ENCODE measurements around the gene PRSS1.

Gene PRSS1

GRCh38 chr7:142792129-142792528 is 42.9 kb downstream of the PRSS1 start:
- Histone ChIP-seq H4K20me1 (ENCODE audit: insufficient read depth, low read length) (no peaks in the 10 kb centered on the region), H3K4me2 (ENCODE audit: insufficient read depth, low read length) (peak overlapping the region; percentile 69), H3K9me3 (ENCODE audit: insufficient read depth, low read length, severe bottlenecking) (no peaks in the 10 kb centered on the region), H2AFZ (ENCODE audit: low read depth, low read length) (no peak overlapping the region), H3K36me3 (ENCODE audit: insufficient read depth, low read length) (peaks cover 75% of the 10 kb centered on the region), H3K79me2 (ENCODE audit: insufficient read depth, low read length) (peaks cover 92% of the 10 kb centered on the region), H3K4me1 (ENCODE audit: insufficient read depth, low read length) (peaks cover 55% of the 10 kb centered on the region), H3K4me3 (ENCODE audit: low read depth in 1 of 2, low read length in 2 of 2) (peak overlapping the region in 1 of 2 experiments; percentile 59; a peak in 2 of 4 replicates), H3K27ac (ENCODE audit: low read length) (peak overlapping the region; percentile 97), H3K27me3 (ENCODE audit: insufficient read depth, low read length, poor library complexity) (no peaks in the 10 kb centered on the region), H3K9ac (ENCODE audit: low read depth, low read length) (peak overlapping the region; percentile 99)
- DNase-seq (peak; percentile 56), ATAC-seq (ENCODE audit: insufficient read depth, low read depth) (no peak)
- no peak for TF ChIP-seq CTCF (IDR thresholded peaks at IDR 0.05; ENCODE audit: borderline replicate concordance, extremely low read depth, low read length, poor library complexity, severe bottlenecking)
- TF ChIP-seq EZH2 (IDR thresholded peaks at IDR 0.05; ENCODE audit: borderline replicate concordance, low read depth, low read length, severe bottlenecking), result no peak

- ATAC-seq (ENCODE audit: insufficient read depth, low read depth) (no peak), DNase-seq (peak; percentile 16)
- peaks cover 92% of the 10 kb centered on the region for H3K79me2 ChIP-seq (ENCODE audit: insufficient read depth, low read length)
- TF ChIP-seq CTCF (IDR thresholded peaks at IDR 0.05; ENCODE audit: borderline replicate concordance, extremely low read depth, low read length, poor library complexity, severe bottlenecking) (no peak), EZH2 (IDR thresholded peaks at IDR 0.05; ENCODE audit: borderline replicate concordance, low read depth, low read length, severe bottlenecking) (no peak)
- H4K20me1 ChIP-seq (ENCODE audit: insufficient read depth, low read length), result no peaks in the 10 kb centered on the region
- H3K9ac ChIP-seq (ENCODE audit: low read depth, low read length), result peak overlapping the region; percentile 99
- H3K9me3 ChIP-seq (ENCODE audit: insufficient read depth, low read length, severe bottlenecking), result no peaks in the 10 kb centered on the region
- peak overlapping the region; percentile 97 for H3K27ac ChIP-seq (ENCODE audit: low read length)
- peaks cover 55% of the 10 kb centered on the region for H3K4me1 ChIP-seq (ENCODE audit: insufficient read depth, low read length)
- peak overlapping the region; percentile 69 for H3K4me2 ChIP-seq (ENCODE audit: insufficient read depth, low read length)
- H3K4me3 ChIP-seq (ENCODE audit: low read depth in 1 of 2, low read length in 2 of 2), result peak overlapping the region in 1 of 2 experiments; percentile 59; a peak in 2 of 4 replicates
- H2AFZ ChIP-seq (ENCODE audit: low read depth, low read length), result no peak overlapping the region
- no peaks in the 10 kb centered on the region for H3K27me3 ChIP-seq (ENCODE audit: insufficient read depth, low read length, poor library complexity)
- H3K36me3 ChIP-seq (ENCODE audit: insufficient read depth, low read length), result peaks cover 75% of the 10 kb centered on the region
These were observed 43.3 kb downstream of the PRSS1 start for GRCh38 chr7:142792593-142792992.

GRCh38 chr7:142793156-142793555 is 43.9 kb downstream of the PRSS1 start:
- Histone ChIP-seq H3K27me3 (ENCODE audit: insufficient read depth, low read length, poor library complexity) (no peaks in the 10 kb centered on the region), H2AFZ (ENCODE audit: low read depth, low read length) (no peak overlapping the region), H3K9me3 (ENCODE audit: insufficient read depth, low read length, severe bottlenecking) (no peaks in the 10 kb centered on the region), H3K27ac (ENCODE audit: low read length) (peak overlapping the region; percentile 97), H3K9ac (ENCODE audit: low read depth, low read length) (peak overlapping the region; percentile 99), H3K4me3 (ENCODE audit: low read depth in 1 of 2, low read length in 2 of 2) (peak overlapping the region in 1 of 2 experiments; percentile 59; a peak in 1 of 4 replicates), H3K36me3 (ENCODE audit: insufficient read depth, low read length) (peaks cover 75% of the 10 kb centered on the region), H3K4me1 (ENCODE audit: insufficient read depth, low read length) (peaks cover 55% of the 10 kb centered on the region), H4K20me1 (ENCODE audit: insufficient read depth, low read length) (no peaks in the 10 kb centered on the region), H3K79me2 (ENCODE audit: insufficient read depth, low read length) (peaks cover 92% of the 10 kb centered on the region), H3K4me2 (ENCODE audit: insufficient read depth, low read length) (peak overlapping the region; percentile 69)
- ATAC-seq (ENCODE audit: insufficient read depth, low read depth) (no peak), DNase-seq (peak; percentile 10)
- TF ChIP-seq EZH2 (IDR thresholded peaks at IDR 0.05; ENCODE audit: borderline replicate concordance, low read depth, low read length, severe bottlenecking), result no peak
- TF ChIP-seq CTCF (IDR thresholded peaks at IDR 0.05; ENCODE audit: borderline replicate concordance, extremely low read depth, low read length, poor library complexity, severe bottlenecking), result no peak
